ENCODE data around the gene ALKBH2. TPM values are rescaled to one million over a fixed set of nuclear protein-coding genes. Genes with fewer than 3 reads are reported as not detected.

The ALKBH2 gene
- total RNA-seq, 1 donor from 2014 or later: 10.8 TPM

GRCh38 chr12:109047081-109047805, 46.0 kb downstream of the ALKBH2 start:
- TF ChIP-seq, protein P1, sequence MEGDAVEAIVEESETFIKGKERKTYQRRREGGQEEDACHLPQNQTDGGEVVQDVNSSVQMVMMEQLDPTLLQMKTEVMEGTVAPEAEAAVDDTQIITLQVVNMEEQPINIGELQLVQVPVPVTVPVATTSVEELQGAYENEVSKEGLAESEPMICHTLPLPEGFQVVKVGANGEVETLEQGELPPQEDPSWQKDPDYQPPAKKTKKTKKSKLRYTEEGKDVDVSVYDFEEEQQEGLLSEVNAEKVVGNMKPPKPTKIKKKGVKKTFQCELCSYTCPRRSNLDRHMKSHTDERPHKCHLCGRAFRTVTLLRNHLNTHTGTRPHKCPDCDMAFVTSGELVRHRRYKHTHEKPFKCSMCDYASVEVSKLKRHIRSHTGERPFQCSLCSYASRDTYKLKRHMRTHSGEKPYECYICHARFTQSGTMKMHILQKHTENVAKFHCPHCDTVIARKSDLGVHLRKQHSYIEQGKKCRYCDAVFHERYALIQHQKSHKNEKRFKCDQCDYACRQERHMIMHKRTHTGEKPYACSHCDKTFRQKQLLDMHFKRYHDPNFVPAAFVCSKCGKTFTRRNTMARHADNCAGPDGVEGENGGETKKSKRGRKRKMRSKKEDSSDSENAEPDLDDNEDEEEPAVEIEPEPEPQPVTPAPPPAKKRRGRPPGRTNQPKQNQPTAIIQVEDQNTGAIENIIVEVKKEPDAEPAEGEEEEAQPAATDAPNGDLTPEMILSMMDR (conservative IDR thresholded peaks at IDR 0.05; ENCODE audit: low read depth, low read length): no peak
- H3K4me3 ChIP-seq (ENCODE audit: low read depth, low read length): no peak overlapping the region
- no peak for DNase-seq (ENCODE audit: low read depth)

GRCh38 chr12:109044241-109044640, 49.0 kb downstream of the ALKBH2 start:
- DNase-seq (ENCODE audit: low read depth): no peak
- TF ChIP-seq, protein P1 (conservative IDR thresholded peaks at IDR 0.05; ENCODE audit: low read depth, low read length): no peak

More at GRCh38 chr12:109044241-109044640, 49.0 kb downstream of the ALKBH2 start:
- H3K4me3 ChIP-seq (ENCODE audit: low read depth, low read length): no peak overlapping the region

Other genes starting within 250 kb of the ALKBH2 start
- gene SSH1, start 235.9 kb downstream of the ALKBH2 start, total RNA-seq: 12.0 and 16.0 TPM in 2 replicates
- gene DAO, start 213.4 kb downstream of the ALKBH2 start, total RNA-seq: not detected in 2 replicates
- not detected in 2 replicates for gene SVOP, start 72.4 kb downstream of the ALKBH2 start, total RNA-seq
- gene USP30, start 40.9 kb downstream of the ALKBH2 start, total RNA-seq: 6.1 and 13.0 TPM in 2 replicates
- gene UNG, start 4.1 kb upstream of the ALKBH2 start, total RNA-seq: 101 and 118 TPM in 2 replicates
- gene ACACB, start 23.1 kb upstream of the ALKBH2 start, total RNA-seq: 1.3 and 26.5 TPM in 2 replicates
- not detected in 2 replicates for gene FOXN4, start 215.8 kb upstream of the ALKBH2 start, total RNA-seq